ENCODE results near the gene TADA2A.

The TADA2A gene

GRCh38 chr17:37358830-37359681 lies 47.6 kb upstream of the TADA2A start (continued):
- no peak for TF ChIP-seq PRDM4 (tag by site-specific recombination; IDR thresholded peaks at IDR 0.05)
- TF ChIP-seq ZNF544 (tag by site-specific recombination; IDR thresholded peaks at IDR 0.05) = no peak
- no peak for TF ChIP-seq ELK4 (IDR thresholded peaks at IDR 0.05; ENCODE audit: borderline replicate concordance, low read depth, low read length)
- TF ChIP-seq ZNF596 (tag by site-specific recombination; IDR thresholded peaks at IDR 0.05) = peak; percentile 37; the same call in 1 of the 2 replicates
- TF ChIP-seq ZNF837 (tag by site-specific recombination; IDR thresholded peaks at IDR 0.05) = 0 out of 2 replicates have a peak, but pooled peaks have one; percentile 73
- TF ChIP-seq YY1 (tag by site-specific recombination; IDR thresholded peaks at IDR 0.05) = peak; percentile 45; the same call in 1 of the 2 replicates
- TF ChIP-seq ZBTB6 (tag by site-specific recombination; IDR thresholded peaks at IDR 0.05) = no peak
- no peak for TF ChIP-seq PBX3 (CRISPR knock-in tag; IDR thresholded peaks at IDR 0.05)
- no peak for TF ChIP-seq ZSCAN4 (tag by site-specific recombination; IDR thresholded peaks at IDR 0.05)
- no peak for TF ChIP-seq ZNF558 (tag by site-specific recombination; IDR thresholded peaks at IDR 0.05)
- no peak for TF ChIP-seq ZNF266 (tag by site-specific recombination; IDR thresholded peaks at IDR 0.05; ENCODE audit: low read depth)
- no peak for TF ChIP-seq ZNF529 (tag by site-specific recombination; IDR thresholded peaks at IDR 0.05; ENCODE audit: insufficient replicate concordance)
- TF ChIP-seq ZNF600 (tag by site-specific recombination; IDR thresholded peaks at IDR 0.05) = peak; percentile 93
- no peak for TF ChIP-seq ZNF585B (tag by site-specific recombination; IDR thresholded peaks at IDR 0.05)
- no peak for TF ChIP-seq ZNF843 (tag by site-specific recombination; IDR thresholded peaks at IDR 0.05)
- no peak for TF ChIP-seq ZNF549 (tag by site-specific recombination; IDR thresholded peaks at IDR 0.05)
- TF ChIP-seq GFI1B (tag by site-specific recombination; IDR thresholded peaks at IDR 0.05) = no peak
- TF ChIP-seq PRDM6 (tag by site-specific recombination; IDR thresholded peaks at IDR 0.05) = no peak
- peak; percentile 73 for TF ChIP-seq IKZF3 (tag by site-specific recombination; IDR thresholded peaks at IDR 0.05)
- TF ChIP-seq ZBTB11 (tag by site-specific recombination; conservative IDR thresholded peaks at IDR 0.05; ENCODE audit: low read depth) = peak; percentile 60
- TF ChIP-seq ZNF221 (tag by site-specific recombination; IDR thresholded peaks at IDR 0.05; ENCODE audit: borderline replicate concordance) = no peak
- peak; percentile 70 for TF ChIP-seq ZXDB (tag by site-specific recombination; IDR thresholded peaks at IDR 0.05)
- TF ChIP-seq ZNF391 (tag by site-specific recombination; IDR thresholded peaks at IDR 0.05; ENCODE audit: borderline replicate concordance, low read depth) = no peak
- TF ChIP-seq ZNF223 (tag by site-specific recombination; IDR thresholded peaks at IDR 0.05) = 0 out of 2 replicates have a peak, but pooled peaks have one; percentile 35
- peak; percentile 73 for TF ChIP-seq SP7 (tag by site-specific recombination; IDR thresholded peaks at IDR 0.05)
- TF ChIP-seq ZNF324 (tag by site-specific recombination; IDR thresholded peaks at IDR 0.05) = peak; percentile 13; the same call in 1 of the 2 replicates
- no peak for TF ChIP-seq ZNF571 (tag by site-specific recombination; IDR thresholded peaks at IDR 0.05)

Data from HEK293 (cell line).